ENCODE measurements around the gene UMODL1. TPM values are rescaled to one million over a fixed set of nuclear protein-coding genes. Genes with fewer than 3 reads are reported as not detected.

UMODL1 gene
- total and polyA plus RNA-seq, 3 experiments from 2014 or later: 0.07 TPM; not detected in 2

DNA sequence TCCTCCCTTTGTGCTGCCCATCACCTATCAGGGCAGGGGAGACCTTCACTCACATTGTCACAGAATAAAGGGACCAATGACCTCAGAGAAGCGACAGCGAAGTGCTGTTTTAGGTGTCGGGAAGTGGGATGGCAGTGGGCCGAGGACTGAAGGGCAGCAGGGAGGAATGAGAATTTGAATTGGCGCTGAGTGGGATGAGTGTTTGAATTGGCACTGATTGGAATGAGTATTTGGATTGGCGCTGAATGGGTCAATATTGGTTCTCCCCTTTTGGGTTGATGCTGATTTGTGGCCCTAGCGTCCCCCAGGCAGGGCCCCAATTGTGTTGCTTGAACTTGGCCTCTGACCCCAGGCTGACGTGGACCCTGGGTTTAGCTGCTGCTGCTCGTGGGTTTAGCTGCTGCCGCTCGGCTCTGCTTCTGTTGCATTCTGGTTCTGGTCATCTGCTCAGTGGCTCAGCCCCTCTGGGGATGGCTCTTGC is 12.4 kb upstream of the UMODL1 start:
- CTCF ChIA-PET: no interaction called here
- peak overlapping the region in 2 of 8 donors; percentile 21 to 72 for H3K27ac Mint-ChIP-seq
- peaks cover 26 to 39% (median 36%) of the 10 kb centered on the region in 3 donors for H3K4me1 Mint-ChIP-seq
- peaks cover 28% of the 10 kb centered on the region for H3K4me1 ChIP-seq (ENCODE audit: insufficient read depth, low read length)
- H3K27me3 Mint-ChIP-seq: peaks cover 0 to 1% of the 10 kb centered on the region in 2 donors
- no peak overlapping the region for H3K27ac ChIP-seq (ENCODE audit: low read depth, low read length)
- POLR2A ChIA-PET: no interaction called here
- no peaks in the 10 kb centered on the region for H3K9me3 Mint-ChIP-seq
- H3K36me3 Mint-ChIP-seq: peaks cover 0 to 3% (median 0%) of the 10 kb centered on the region in 3 donors
- H3K4me3 ChIP-seq (ENCODE audit: low read length): no peak overlapping the region
- H3K4me3 Mint-ChIP-seq: no peak overlapping the region
- no peaks in the 10 kb centered on the region for H3K36me3 ChIP-seq (ENCODE audit: insufficient read depth, low read length)
- no peaks in the 10 kb centered on the region for H3K27me3 ChIP-seq (ENCODE audit: insufficient read depth, low read length, poor library complexity, severe bottlenecking)
- no peaks in the 10 kb centered on the region for H3K9me3 ChIP-seq (ENCODE audit: low read length)
- peak in 1 of 5 donors; percentile 10 for DNase-seq

GRCh38 chr21:42059141-42059540 is 12.0 kb upstream of the UMODL1 start:
- H3K36me3 ChIP-seq (ENCODE audit: insufficient read depth, low read length): no peaks in the 10 kb centered on the region
- H3K27me3 ChIP-seq (ENCODE audit: insufficient read depth, low read length, poor library complexity, severe bottlenecking): no peaks in the 10 kb centered on the region
- Mint-ChIP-seq H3K9me3 (no peaks in the 10 kb centered on the region), H3K4me3 (no peak overlapping the region), H3K4me1 (peaks cover 31 to 44% (median 40%) of the 10 kb centered on the region in 3 donors), H3K27me3 (peaks cover 0 to 1% of the 10 kb centered on the region in 2 donors), H3K27ac (no peak overlapping the region), H3K36me3 (peaks cover 0 to 4% (median 0%) of the 10 kb centered on the region in 3 donors)
- ChIA-PET CTCF (no interaction called here), POLR2A (no interaction called here)
- no peak overlapping the region for H3K27ac ChIP-seq (ENCODE audit: low read depth, low read length)
- peak in 1 of 5 donors; percentile 33 for DNase-seq
- H3K4me1 ChIP-seq (ENCODE audit: insufficient read depth, low read length): peaks cover 32% of the 10 kb centered on the region
- no peaks in the 10 kb centered on the region for H3K9me3 ChIP-seq (ENCODE audit: low read length)
- H3K4me3 ChIP-seq (ENCODE audit: low read length): no peak overlapping the region

DNA sequence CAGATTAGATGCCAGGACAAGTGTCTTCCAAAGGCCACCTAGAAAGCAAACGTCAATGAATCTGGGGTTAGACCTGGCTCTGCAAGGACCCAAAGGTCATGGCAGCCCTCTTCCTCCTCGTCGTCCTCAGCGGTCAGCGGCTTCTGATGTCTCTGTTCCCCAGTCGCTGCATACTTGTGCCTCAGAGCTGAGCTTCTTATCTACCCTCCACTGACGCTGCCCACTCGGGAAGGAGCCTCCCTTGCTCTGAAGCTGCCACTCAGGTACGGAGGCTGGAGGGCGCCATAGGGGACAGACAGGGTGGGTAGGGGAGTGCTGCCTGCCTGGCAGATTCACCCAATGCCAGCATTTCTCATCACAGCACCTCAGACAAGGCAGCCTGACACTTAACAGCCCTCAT is 11.4 kb upstream of the UMODL1 start:
- H3K9me3 Mint-ChIP-seq: no peaks in the 10 kb centered on the region
- ChIA-PET POLR2A (no interaction called here), CTCF (no interaction called here)
- no peaks in the 10 kb centered on the region for H3K36me3 ChIP-seq (ENCODE audit: insufficient read depth, low read length)
- peaks cover 38% of the 10 kb centered on the region for H3K4me1 ChIP-seq (ENCODE audit: insufficient read depth, low read length)
- no peak overlapping the region for H3K27ac Mint-ChIP-seq
- peaks cover 0 to 1% of the 10 kb centered on the region in 2 donors for H3K27me3 Mint-ChIP-seq
- H3K27ac ChIP-seq (ENCODE audit: low read depth, low read length): no peak overlapping the region
- no peaks in the 10 kb centered on the region for H3K27me3 ChIP-seq (ENCODE audit: insufficient read depth, low read length, poor library complexity, severe bottlenecking)
- H3K4me1 Mint-ChIP-seq: peaks cover 35 to 50% (median 44%) of the 10 kb centered on the region in 3 donors
- H3K36me3 Mint-ChIP-seq: peaks cover 0 to 4% (median 0%) of the 10 kb centered on the region in 3 donors
- DNase-seq: peak in 1 of 5 donors; percentile 36
- no peak overlapping the region for H3K4me3 Mint-ChIP-seq
- no peaks in the 10 kb centered on the region for H3K9me3 ChIP-seq (ENCODE audit: low read length)
- no peak overlapping the region for H3K4me3 ChIP-seq (ENCODE audit: low read length)

- peaks cover 38 to 54% (median 49%) of the 10 kb centered on the region in 3 donors for H3K4me1 Mint-ChIP-seq
- POLR2A ChIA-PET: no interaction called here
These were observed 11.0 kb upstream of the UMODL1 start for GRCh38 chr21:42060166-42060565.

GRCh38 chr21:42061195-42061985 is 9.7 kb upstream of the UMODL1 start:
- H3K4me3 ChIP-seq (ENCODE audit: low read length): peak overlapping the region; percentile 49
- POLR2A ChIA-PET: interaction anchor here (0.5 to 2.9 kb wide), 5 partner anchors 45 to 338 kb away, joined by 3 to 16 read pairs (median 3); partner anchors contain the start of gene ZBTB21
- H3K27me3 Mint-ChIP-seq: peaks cover 0 to 1% of the 10 kb centered on the region in 2 donors

More at GRCh38 chr21:42060166-42060565, 11.0 kb upstream of the UMODL1 start:
- H3K36me3 Mint-ChIP-seq: peaks cover 0 to 4% (median 0%) of the 10 kb centered on the region in 3 donors
- CTCF ChIA-PET: interaction anchor here (1.0 kb wide), 1 partner anchor 48 kb away, joined by 3 read pairs; no protein-coding TSS in a partner anchor
- H3K9me3 Mint-ChIP-seq: no peaks in the 10 kb centered on the region
- no peak overlapping the region for H3K27ac Mint-ChIP-seq
- no peak overlapping the region for H3K4me3 Mint-ChIP-seq
- Histone ChIP-seq H3K36me3 (ENCODE audit: insufficient read depth, low read length) (no peaks in the 10 kb centered on the region), H3K27ac (ENCODE audit: low read depth, low read length) (no peak overlapping the region), H3K4me1 (ENCODE audit: insufficient read depth, low read length) (peaks cover 42% of the 10 kb centered on the region), H3K4me3 (ENCODE audit: low read length) (no peak overlapping the region), H3K9me3 (ENCODE audit: low read length) (no peaks in the 10 kb centered on the region), H3K27me3 (ENCODE audit: insufficient read depth, low read length, poor library complexity, severe bottlenecking) (no peaks in the 10 kb centered on the region)
- peaks cover 0 to 1% of the 10 kb centered on the region in 2 donors for H3K27me3 Mint-ChIP-seq
- DNase-seq: peak in 1 of 5 donors; percentile 47

DNA sequence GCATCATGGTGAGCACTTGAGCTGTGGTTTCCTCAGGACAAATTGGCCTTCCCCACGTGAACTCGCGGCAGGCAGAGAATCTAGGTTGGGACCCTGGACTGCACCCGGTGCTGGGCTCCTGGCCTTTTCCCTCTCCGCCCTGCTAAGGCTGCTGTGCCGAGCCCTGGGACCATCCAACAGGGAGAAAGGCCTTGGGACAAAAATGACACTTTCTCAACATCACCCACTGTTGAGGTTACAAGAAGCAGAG is 9.2 kb upstream of the UMODL1 start:
- Mint-ChIP-seq H3K27ac (peak overlapping the region; percentile 92 to 100 (median 99)), H3K4me1 (peaks cover 38 to 64% (median 54%) of the 10 kb centered on the region in 3 donors), H3K9me3 (no peaks in the 10 kb centered on the region), H3K27me3 (peaks cover 0 to 1% of the 10 kb centered on the region in 2 donors), H3K36me3 (peaks cover 0 to 4% (median 0%) of the 10 kb centered on the region in 3 donors), H3K4me3 (peak overlapping the region; percentile 61 to 94 (median 88))
- no peak for DNase-seq
- no peaks in the 10 kb centered on the region for H3K27me3 ChIP-seq (ENCODE audit: insufficient read depth, low read length, poor library complexity, severe bottlenecking)
- H3K4me3 ChIP-seq (ENCODE audit: low read length): peak overlapping the region; percentile 49
- ChIA-PET CTCF (interaction anchor here (0.6 kb wide), 1 partner anchor 21 kb away, joined by 3 read pairs; no protein-coding TSS in a partner anchor), POLR2A (interaction anchor here (0.5 to 2.9 kb wide), 5 partner anchors 45 to 338 kb away, joined by 3 to 16 read pairs (median 3); partner anchors contain the start of gene ZBTB21)
- peaks cover 43% of the 10 kb centered on the region for H3K4me1 ChIP-seq (ENCODE audit: insufficient read depth, low read length)
- peak overlapping the region; percentile 63 for H3K27ac ChIP-seq (ENCODE audit: low read depth, low read length)
- no peaks in the 10 kb centered on the region for H3K9me3 ChIP-seq (ENCODE audit: low read length)
- no peaks in the 10 kb centered on the region for H3K36me3 ChIP-seq (ENCODE audit: insufficient read depth, low read length)

More at GRCh38 chr21:42061195-42061985, 9.7 kb upstream of the UMODL1 start:
- Mint-ChIP-seq H3K36me3 (peaks cover 0 to 4% (median 0%) of the 10 kb centered on the region in 3 donors), H3K4me1 (peaks cover 38 to 62% (median 51%) of the 10 kb centered on the region in 3 donors), H3K4me3 (peak overlapping the region; percentile 61 to 94 (median 88)), H3K9me3 (no peaks in the 10 kb centered on the region), H3K27ac (peak overlapping the region; percentile 92 to 100 (median 99))
- Histone ChIP-seq H3K27me3 (ENCODE audit: insufficient read depth, low read length, poor library complexity, severe bottlenecking) (no peaks in the 10 kb centered on the region), H3K27ac (ENCODE audit: low read depth, low read length) (peak overlapping the region; percentile 63), H3K9me3 (ENCODE audit: low read length) (no peaks in the 10 kb centered on the region), H3K36me3 (ENCODE audit: insufficient read depth, low read length) (no peaks in the 10 kb centered on the region), H3K4me1 (ENCODE audit: insufficient read depth, low read length) (peaks cover 43% of the 10 kb centered on the region)
- CTCF ChIA-PET: interaction anchor here (0.6 to 1.0 kb wide), 2 partner anchors 20 to 46 kb away, joined by 3 read pairs; no protein-coding TSS in a partner anchor
- peak in 2 of 5 donors; percentile 23 to 59 for DNase-seq

- Histone ChIP-seq H3K36me3 (ENCODE audit: insufficient read depth, low read length) (no peaks in the 10 kb centered on the region), H3K9me3 (ENCODE audit: low read length) (no peaks in the 10 kb centered on the region), H3K4me1 (ENCODE audit: insufficient read depth, low read length) (peaks cover 43% of the 10 kb centered on the region), H3K27me3 (ENCODE audit: insufficient read depth, low read length, poor library complexity, severe bottlenecking) (no peaks in the 10 kb centered on the region), H3K27ac (ENCODE audit: low read depth, low read length) (peak overlapping the region; percentile 63), H3K4me3 (ENCODE audit: low read length) (peak overlapping the region; percentile 84)
- ChIA-PET CTCF (interaction anchor here (1.2 to 2.6 kb wide), 4 partner anchors 45 to 176 kb away, joined by 4 to 13 read pairs (median 10); no protein-coding TSS in a partner anchor), POLR2A (interaction anchor here (0.5 to 2.9 kb wide), 8 partner anchors 27 to 337 kb away, joined by 3 to 16 read pairs (median 4); partner anchors contain the start of genes PRDM15 and ZBTB21)
- Mint-ChIP-seq H3K4me1 (peaks cover 38 to 64% (median 53%) of the 10 kb centered on the region in 3 donors), H3K4me3 (peak overlapping the region; percentile 61 to 94 (median 88)), H3K27ac (peak overlapping the region; percentile 92 to 100 (median 99)), H3K27me3 (peaks cover 0 to 1% of the 10 kb centered on the region in 2 donors), H3K36me3 (peaks cover 0 to 4% (median 0%) of the 10 kb centered on the region in 3 donors), H3K9me3 (no peaks in the 10 kb centered on the region)
- DNase-seq: peak; percentile 81 to 98 (median 94)
These were observed 8.7 kb upstream of the UMODL1 start for GRCh38 chr21:42062236-42063022.
